GM23248 (cell line): ENCODE results near the gene SPDEF. TPM values are rescaled to one million over a fixed set of nuclear protein-coding genes. Genes with fewer than 3 reads are reported as not detected.
A peak's percentile ranks its signal among the peaks of the same experiment; 100 is the strongest.

ENCODE experiments used
- DNase-seq: peaks from one replicate; pipeline ENCODE4 v3.0.0-alpha.2; 2015
- H2AFZ ChIP-seq: fragments of 200-600 bp; sonication (generic); 2 replicates; pipeline ENCODE4 v1.6.1; 2016; ENCODE audit warnings: antibody characterized with exemption
- H3F3A ChIP-seq: fragments of 200-600 bp; sonication (generic); 2 replicates; pipeline ENCODE4 v1.6.1; 2016; ENCODE audit warnings: mild to moderate bottlenecking, antibody characterized with exemption, mixed run types; ENCODE audit not compliant: insufficient read depth
- H3K27ac ChIP-seq: fragments of 200-600 bp; sonication (generic); 2 replicates; pipeline ENCODE4 v1.5.1; 2016; ENCODE audit warnings: mild to moderate bottlenecking
- H3K27me3 ChIP-seq: fragments of 200-600 bp; sonication (generic); replicated peaks from 2 replicates; pipeline ENCODE4 v1.6.1; 2016; ENCODE audit warnings: mild to moderate bottlenecking; ENCODE audit not compliant: insufficient read depth
- H3K36me3 ChIP-seq: fragments of 200-600 bp; sonication (generic); 2 replicates; pipeline ENCODE4 v1.6.1; 2016; ENCODE audit warnings: low read depth, mild to moderate bottlenecking
- H3K4me1 ChIP-seq: fragments of 200-600 bp; sonication (generic); 2 replicates; pipeline ENCODE4 v1.6.1; 2016; ENCODE audit warnings: mild to moderate bottlenecking; ENCODE audit not compliant: insufficient read depth
- H3K4me2 ChIP-seq: fragments of 200-600 bp; sonication (generic); one replicate; pipeline ENCODE4 v1.6.1; 2016; ENCODE audit warnings: mild to moderate bottlenecking; ENCODE audit not compliant: unreplicated experiment
- H3K4me3 ChIP-seq: fragments of 200-600 bp; sonication (generic); 2 replicates; pipeline ENCODE4 v1.5.1; 2016; ENCODE audit warnings: mild to moderate bottlenecking
- H3K79me2 ChIP-seq: fragments of 200-600 bp; sonication (generic); 2 replicates; pipeline ENCODE4 v1.6.1; 2016; ENCODE audit warnings: mild to moderate bottlenecking; ENCODE audit not compliant: insufficient read depth
- H3K9ac ChIP-seq: fragments of 200-600 bp; sonication (generic); 2 replicates; pipeline ENCODE4 v1.6.1; 2016; ENCODE audit warnings: mild to moderate bottlenecking
- H3K9me2 ChIP-seq: fragments of 200-600 bp; sonication (generic); 2 replicates; pipeline ENCODE4 v1.6.1; 2016; ENCODE audit warnings: mixed run types, mild to moderate bottlenecking, moderate library complexity; ENCODE audit not compliant: insufficient read depth
- H3K9me3 ChIP-seq: fragments of 200-600 bp; sonication (generic); one replicate; pipeline ENCODE4 v1.6.1; 2017; ENCODE audit warnings: low read depth
- H4K20me1 ChIP-seq: fragments of 200-600 bp; sonication (generic); 2 replicates; pipeline ENCODE4 v1.6.0; 2016; ENCODE audit not compliant: insufficient read depth
- EZH2 ChIP-seq: fragments of 200-600 bp; sonication (generic); IDR thresholded peaks from 2 replicates; pipeline ENCODE4 v1.6.1; 2018; ENCODE audit warnings: antibody characterized with exemption, mild to moderate bottlenecking; ENCODE audit not compliant: insufficient read depth, poor library complexity, severe bottlenecking
- EZH2phosphoT487 ChIP-seq: fragments of 200-600 bp; sonication (generic); IDR thresholded peaks from 2 replicates; pipeline ENCODE4 v1.6.1; 2018; ENCODE audit warnings: antibody characterized with exemption, moderate library complexity, mild to moderate bottlenecking, low read depth; ENCODE audit not compliant: insufficient read depth
- WGBS, 2 experiments: methylation state at CpG; one replicate each; pipeline ENCODE4 v1.1.6; 2015 to 2017; ENCODE audit warnings: low lambda C conversion rate in 2 of 2, low coverage in 1 of 2; ENCODE audit errors: missing lambda C conversion rate in 2 of 2; 5-methylcytosine and 5-hydroxymethylcytosine counted together
- in situ Hi-C: fragments of 300-500 bp; cut with MboI; formaldehyde crosslinking; loops from 2 replicates; pipeline ENCODE4 v1.15.0; 2020
- polyA plus RNA-seq: library from polyadenylated mRNA; unstranded; fragments of >200 nt; fragmentation: Nextera tagmentation; extraction: Ambion mirVana; gene quantifications from 2 replicates; pipeline ENCODE4 v1.2.1, GENCODE V29; 2016
- total RNA-seq: library from RNA; depleted of rRNA; stranded (reverse); fragments of >200 nt; shearing (Covaris generic); gene quantifications from 2 replicates; pipeline ENCODE4 v1.2.3, GENCODE V29; 2014

SPDEF gene
- total and polyA plus RNA-seq, 2 experiments from 2014 or later: not detected

DNA sequence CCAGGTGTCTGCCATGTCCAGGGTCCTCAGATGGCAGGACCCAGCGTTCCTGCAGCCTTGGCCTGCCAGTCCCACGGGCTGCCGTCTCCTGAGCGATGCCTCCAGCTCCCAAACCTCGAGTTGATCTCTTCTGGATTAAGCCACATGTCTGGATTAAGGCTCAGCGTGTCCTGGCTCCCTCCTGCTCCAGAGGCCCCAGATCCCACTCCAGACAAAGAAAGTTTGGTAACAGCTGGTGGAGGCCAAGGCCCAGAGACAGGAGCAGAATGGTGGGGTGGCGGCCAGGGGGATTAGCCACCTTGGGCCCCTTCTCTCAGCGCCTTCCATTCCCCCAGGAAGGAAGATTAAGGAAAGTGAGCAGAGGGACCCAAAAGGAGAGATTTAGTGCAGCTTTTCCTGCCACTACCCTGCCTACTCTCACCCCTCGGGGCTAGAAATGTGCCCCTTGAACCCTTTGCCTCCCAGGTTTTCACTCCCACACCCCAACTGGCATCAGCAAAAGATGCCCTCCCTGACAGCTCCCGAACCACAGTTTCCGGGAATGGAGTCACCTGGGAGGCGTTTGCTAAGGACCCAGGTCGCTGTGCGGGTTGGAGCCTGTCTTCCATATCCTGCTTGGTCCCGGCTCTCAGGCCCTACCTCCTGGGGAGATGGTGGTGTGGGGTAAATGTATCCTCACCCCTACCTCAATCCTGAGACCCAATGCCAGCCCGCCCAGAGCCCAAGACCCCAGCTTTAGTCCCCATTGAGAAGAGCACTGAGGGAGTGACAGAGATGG lies 6.9 kb downstream of the SPDEF start:
- no peak overlapping the region for H3K4me2 ChIP-seq
- in situ Hi-C loops: no loop called here
- no peak for TF ChIP-seq EZH2
- no peak for TF ChIP-seq EZH2phosphoT487
- no peak for DNase-seq
- H3F3A ChIP-seq: no peaks in the 10 kb centered on the region
- H3K27ac ChIP-seq: no peak overlapping the region
- H3K9me2 ChIP-seq: no peaks in the 10 kb centered on the region
- H3K9ac ChIP-seq: no peak overlapping the region
- no peaks in the 10 kb centered on the region for H3K9me3 ChIP-seq
- H2AFZ ChIP-seq: no peak overlapping the region
- H3K4me3 ChIP-seq: no peak overlapping the region
- no peaks in the 10 kb centered on the region for H3K4me1 ChIP-seq
- H4K20me1 ChIP-seq: no peaks in the 10 kb centered on the region
- H3K27me3 ChIP-seq: no peaks in the 10 kb centered on the region
- no peaks in the 10 kb centered on the region for H3K79me2 ChIP-seq
- 71 to 78% methylated on average over 16 of the region's 16 CpGs for WGBS, 2 experiments
- no peaks in the 10 kb centered on the region for H3K36me3 ChIP-seq

DNA sequence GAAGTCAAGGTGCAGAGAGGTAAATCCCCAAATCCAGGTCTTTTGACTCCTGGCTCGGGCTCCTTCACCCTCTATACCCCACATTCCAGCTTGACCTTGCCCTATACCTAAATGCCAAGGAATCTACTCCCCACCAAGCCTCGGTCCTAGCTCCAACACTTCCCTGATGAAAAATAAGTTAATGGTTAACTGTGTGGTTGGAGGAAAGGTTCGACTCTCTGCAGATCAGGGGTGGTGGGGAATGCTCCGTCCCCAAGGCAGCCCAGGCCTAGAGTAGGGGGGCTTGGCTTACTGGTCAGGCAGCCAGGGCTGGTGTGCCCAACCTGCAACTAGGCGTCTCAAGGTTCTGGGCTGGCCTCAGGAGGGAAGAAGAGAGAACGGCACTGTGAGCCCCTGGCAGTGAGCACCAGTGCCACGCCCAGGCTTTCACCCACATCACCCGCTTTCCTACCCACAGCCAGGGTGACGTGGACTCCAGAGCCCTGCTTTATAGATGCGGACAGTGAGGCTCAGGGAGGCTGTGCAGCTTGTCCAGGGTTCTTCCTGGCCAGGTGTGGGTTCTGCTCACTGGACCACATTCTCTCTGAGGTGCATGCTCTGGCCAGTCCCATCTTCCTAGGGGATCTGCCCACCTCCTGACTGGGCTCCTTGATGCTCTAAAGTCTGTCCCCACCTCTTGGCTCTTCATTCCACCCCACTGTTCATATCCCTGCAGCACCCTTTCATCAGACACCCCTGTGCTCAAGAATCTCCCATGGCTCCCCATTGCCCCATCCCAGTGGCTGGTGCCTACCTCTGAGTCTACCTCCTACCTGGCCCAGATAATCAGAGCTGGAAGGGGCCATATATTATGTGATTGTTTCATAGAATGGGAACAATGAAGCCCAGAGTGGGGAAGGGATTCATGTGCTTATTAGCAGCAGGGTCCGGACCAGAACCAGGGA lies 8.2 kb downstream of the SPDEF start:
- in situ Hi-C loops: no loop called here
- no peak for DNase-seq
- WGBS, 2 experiments: 63 to 68% methylated on average over 10 to 11 of the region's 11 CpGs

DNA sequence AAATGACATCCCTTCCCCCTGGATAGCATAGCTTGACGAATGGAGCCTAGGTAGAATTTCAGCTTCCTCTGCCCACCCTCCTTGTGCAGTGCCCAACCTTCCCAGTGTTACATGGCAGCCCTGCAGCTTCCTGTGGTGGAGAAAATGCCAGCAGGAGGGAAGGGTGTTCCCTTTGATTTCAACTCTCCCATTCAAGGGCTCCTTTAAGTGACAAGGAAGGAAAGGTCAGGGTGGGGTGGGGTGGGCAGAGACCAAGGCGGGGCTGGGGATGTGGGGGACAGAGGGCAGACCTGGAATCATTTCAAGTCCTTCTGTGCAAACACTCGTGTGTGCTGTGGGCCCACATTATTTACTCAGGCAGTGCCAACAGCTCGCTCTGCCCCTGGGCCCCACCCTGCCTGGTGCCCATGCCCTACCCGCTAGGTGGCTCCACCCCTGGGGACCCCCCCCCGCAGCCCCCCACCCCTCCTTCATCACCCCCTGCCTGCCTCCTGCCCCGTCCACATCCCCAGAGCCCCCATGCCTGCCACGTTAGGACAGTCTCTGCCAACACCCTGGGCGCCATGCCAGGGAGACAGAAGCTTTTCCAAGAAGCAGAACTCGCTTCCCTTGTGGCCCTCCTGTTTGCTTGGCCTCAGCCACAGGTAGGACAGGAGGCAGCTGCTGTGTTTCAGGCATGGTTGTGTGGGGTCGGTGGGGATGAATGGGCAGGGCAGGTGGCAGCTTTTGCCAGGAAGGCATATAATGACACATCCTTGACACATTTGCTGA lies 9.4 kb downstream of the SPDEF start:
- Histone ChIP-seq H3K9me3 (no peaks in the 10 kb centered on the region), H3K4me2 (no peak overlapping the region), H3K27ac (no peak overlapping the region), H3K4me1 (no peaks in the 10 kb centered on the region), H3K9ac (no peak overlapping the region), H3K27me3 (no peaks in the 10 kb centered on the region), H2AFZ (no peak overlapping the region), H3K36me3 (no peaks in the 10 kb centered on the region), H3F3A (no peaks in the 10 kb centered on the region), H4K20me1 (no peaks in the 10 kb centered on the region), H3K79me2 (no peaks in the 10 kb centered on the region), H3K4me3 (no peak overlapping the region), H3K9me2 (no peaks in the 10 kb centered on the region)
- WGBS, 2 experiments: 11 to 13% methylated on average over 6 to 11 of the region's 11 CpGs
- in situ Hi-C loops: no loop called here
- TF ChIP-seq EZH2phosphoT487 (no peak), EZH2 (no peak)
- DNase-seq: peak; percentile 23

More for the DNA sequence above, 8.2 kb downstream of the SPDEF start:
- H3K79me2 ChIP-seq: no peaks in the 10 kb centered on the region
- no peak overlapping the region for H2AFZ ChIP-seq
- H3K27me3 ChIP-seq: no peaks in the 10 kb centered on the region
- H3K4me2 ChIP-seq: no peak overlapping the region
- H3K9me3 ChIP-seq: no peaks in the 10 kb centered on the region
- no peaks in the 10 kb centered on the region for H3K36me3 ChIP-seq
- H3F3A ChIP-seq: no peaks in the 10 kb centered on the region
- TF ChIP-seq EZH2 (no peak), EZH2phosphoT487 (no peak)
- H3K4me3 ChIP-seq: no peak overlapping the region
- no peaks in the 10 kb centered on the region for H3K9me2 ChIP-seq
- no peak overlapping the region for H3K9ac ChIP-seq
- no peaks in the 10 kb centered on the region for H4K20me1 ChIP-seq
- no peaks in the 10 kb centered on the region for H3K4me1 ChIP-seq
- H3K27ac ChIP-seq: no peak overlapping the region

DNA sequence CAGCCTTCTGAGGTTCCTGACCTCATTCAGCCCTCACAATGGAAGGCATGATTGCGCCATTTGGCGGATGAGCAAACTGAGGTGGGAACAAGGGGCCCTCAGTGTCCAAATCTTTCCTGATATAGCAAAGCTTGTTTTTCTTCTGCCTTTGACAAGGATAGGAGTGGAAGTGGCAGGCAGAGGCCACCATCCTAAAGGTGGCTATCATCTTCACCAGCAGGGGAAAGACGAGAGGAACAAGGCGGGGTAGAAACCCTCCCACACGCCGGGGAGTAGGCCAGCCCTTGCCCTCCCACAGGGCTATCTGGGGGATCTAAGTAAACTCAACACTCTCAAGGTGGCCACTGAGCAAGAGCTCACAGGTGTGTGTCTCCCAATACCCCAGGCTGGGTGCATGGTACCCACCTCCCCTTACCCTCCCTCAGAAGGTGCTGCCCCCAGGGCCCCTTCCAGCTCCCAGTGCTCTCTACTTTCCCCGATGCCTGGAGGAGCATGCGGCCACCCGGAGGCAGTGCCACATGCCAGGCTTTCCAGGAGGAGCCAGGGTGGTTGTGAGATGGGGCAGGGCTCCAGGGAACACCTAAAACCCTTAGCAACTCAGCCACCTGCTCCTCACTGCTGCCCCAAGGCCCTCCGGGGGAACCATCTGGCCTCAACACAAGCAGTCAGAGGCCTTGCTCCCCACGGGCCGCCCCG lies 11.2 kb downstream of the SPDEF start:
- Histone ChIP-seq H3K4me1 (no peaks in the 10 kb centered on the region), H3K79me2 (no peaks in the 10 kb centered on the region), H3K9me3 (no peaks in the 10 kb centered on the region), H3K27ac (no peak overlapping the region), H2AFZ (no peak overlapping the region), H3K4me3 (no peak overlapping the region), H3K36me3 (no peaks in the 10 kb centered on the region), H3K9ac (no peak overlapping the region), H4K20me1 (no peaks in the 10 kb centered on the region), H3K4me2 (no peak overlapping the region), H3F3A (no peaks in the 10 kb centered on the region), H3K27me3 (no peaks in the 10 kb centered on the region), H3K9me2 (no peaks in the 10 kb centered on the region)
- in situ Hi-C loops: no loop called here
- DNase-seq: no peak
- TF ChIP-seq EZH2phosphoT487: no peak
- TF ChIP-seq EZH2: no peak
- WGBS, 2 experiments: 76 to 79% methylated on average over 11 to 13 of the region's 13 CpGs
